ENCODE measurements around the gene AATK. TPM values are rescaled to one million over a fixed set of nuclear protein-coding genes. Genes with fewer than 3 reads are reported as not detected.

Gene AATK
- total and polyA plus RNA-seq, 2 of the 13 experiments (the other 11 are each of a cell fraction or from before 2014, with no cell fraction given), result 2.9 to 8.4 TPM

GRCh38 chr17:81187586-81188490 lies 21.8 kb upstream of the AATK start (continued):
- TF ChIP-seq CHCHD3 (CRISPR knock-in tag; IDR thresholded peaks at IDR 0.05) (0 out of 2 replicates have a peak, but pooled peaks have one; percentile 51), ZNF782 (CRISPR knock-in tag; IDR thresholded peaks at IDR 0.05; ENCODE audit: borderline replicate concordance) (no peak), SRY (CRISPR knock-in tag; IDR thresholded peaks at IDR 0.05) (no peak)

DNA sequence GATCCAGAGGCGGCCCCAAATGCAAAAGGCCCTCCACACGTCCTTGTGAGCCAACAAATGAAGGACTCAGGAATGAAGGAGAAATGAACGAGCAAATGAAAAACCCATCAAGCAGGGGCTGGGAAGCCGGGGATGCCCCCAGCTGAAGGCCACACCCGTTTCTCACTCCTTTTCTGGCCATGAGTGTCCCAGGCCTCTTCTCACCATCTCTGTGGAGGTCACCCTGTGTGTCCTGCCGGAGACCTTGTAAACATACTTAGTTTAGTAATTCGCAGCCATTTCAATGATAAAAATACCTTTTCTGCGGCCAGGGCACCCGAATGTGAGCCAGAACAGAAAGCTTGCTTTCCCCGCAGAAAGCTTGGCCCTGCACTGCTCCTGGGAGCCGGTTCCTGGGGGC lies 21.1 kb upstream of the AATK start:
- H2AFZ ChIP-seq (ENCODE audit: low read length), result no peak overlapping the region
- H3K36me3 ChIP-seq (replicated peaks in 1 of 2; ENCODE audit: control insufficient read depth in 1 of 2, insufficient read depth in 2 of 2, low read length in 2 of 2), result peaks cover 3 to 4% of the 10 kb centered on the region in 2 experiments; a peak in 2 of 5 replicates
- no peaks in the 10 kb centered on the region for H4K20me1 ChIP-seq (ENCODE audit: insufficient read depth, low read length)
- intact Hi-C loops (cut with micrococcal nuclease; ENCODE audit: unreplicated experiment) (no loop called here), in situ Hi-C loops (cut with HindIII; ENCODE audit: extremely low pct_ligation_motif_present, low pct_unique_long_range_greater_than_20kb) (no loop called here)
- H3K27ac ChIP-seq (ENCODE audit: extremely low read length, insufficient read depth, low read length), result no peak overlapping the region
- H3K9me3 ChIP-seq (ENCODE audit: low read length), result no peaks in the 10 kb centered on the region
- H3K4me1 ChIP-seq (ENCODE audit: insufficient read depth, low read length), result peaks cover 24% of the 10 kb centered on the region
- H3K4me3 ChIP-seq (replicated peaks in 1 of 3; ENCODE audit: insufficient read depth in 1 of 3, low read depth in 2 of 3, low read length in 3 of 3), result no peak overlapping the region
- H3K4me2 ChIP-seq (ENCODE audit: low read depth, low read length), result no peak overlapping the region
- POLR2A ChIA-PET, result no interaction called here
- 89% methylated on average over 11 of the region's 11 CpGs for WGBS (ENCODE audit: low lambda C conversion rate)
- ATAC-seq (no peak), DNase-seq (ENCODE audit: low spot score) (no peak), FAIRE-seq (no peak)
- H3K9ac ChIP-seq (ENCODE audit: insufficient read depth, low read depth, low read length), result no peak overlapping the region
- peaks cover 6 to 24% of the 10 kb centered on the region in 2 experiments; a peak in 3 of 5 replicates for H3K27me3 ChIP-seq (ENCODE audit: control insufficient read depth in 1 of 2, insufficient read depth in 2 of 2, low read length in 2 of 2)
- CTCF ChIA-PET (ENCODE audit: low intra/inter-chr PET ratio, low total read pairs), result no interaction called here
- H3K79me2 ChIP-seq (ENCODE audit: insufficient read depth, low read length), result no peaks in the 10 kb centered on the region
- BruUV-seq (replicated peaks), result no TSS peak
- no peak for TF ChIP-seq HMG20A (CRISPR knock-in tag; IDR thresholded peaks at IDR 0.05; ENCODE audit: borderline replicate concordance)
- TF ChIP-seq SP140L (CRISPR knock-in tag; IDR thresholded peaks at IDR 0.05; ENCODE audit: borderline replicate concordance), result no peak
- no peak for TF ChIP-seq BCL6 (CRISPR knock-in tag; IDR thresholded peaks at IDR 0.05)
- no peak for TF ChIP-seq NCOA1 (CRISPR knock-in tag; IDR thresholded peaks at IDR 0.05)
- TF ChIP-seq ETS1 (CRISPR knock-in tag; IDR thresholded peaks at IDR 0.05), result no peak
- TF ChIP-seq ZBTB7B (CRISPR knock-in tag; IDR thresholded peaks at IDR 0.05), result no peak
- TF ChIP-seq ZNF142 (CRISPR knock-in tag; IDR thresholded peaks at IDR 0.05), result no peak
- TF ChIP-seq HMGXB4 (CRISPR knock-in tag; IDR thresholded peaks at IDR 0.05; ENCODE audit: borderline replicate concordance in 1 of 2, low read depth in 1 of 2), result no peak

All from HepG2 (cell line).